Measurements from ENCODE around the gene ANLN. TPM values are rescaled to one million over a fixed set of nuclear protein-coding genes. Genes with fewer than 3 reads are reported as not detected.

Gene ANLN
- total and polyA plus RNA-seq, 9 of the 15 experiments (the other 6 are each of a cell fraction or from before 2014, with no cell fraction given): 18.1 to 66.2 (median 38.7) TPM

DNA sequence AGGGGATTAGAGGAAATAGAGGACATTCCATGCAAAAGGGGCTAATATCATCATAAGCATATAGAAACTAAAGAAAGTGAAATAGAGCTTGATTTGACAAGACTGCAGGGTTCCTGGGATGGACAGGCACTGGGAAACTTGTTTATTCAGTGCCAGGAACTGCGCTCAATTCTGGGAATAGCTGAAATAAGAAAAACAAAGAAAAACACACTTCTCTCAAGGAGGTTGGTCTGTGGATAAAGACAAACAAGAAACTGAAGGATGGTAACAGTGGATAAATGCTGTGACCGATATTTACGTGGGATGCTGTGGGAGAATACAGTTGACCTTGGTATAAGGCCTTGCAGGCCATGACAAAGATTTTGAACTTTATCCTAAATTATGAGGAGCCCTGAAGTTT lies 40.9 kb upstream of the ANLN start (continued):
- TF ChIP-seq NFIC (IDR thresholded peaks at IDR 0.05) (no peak), KAT8 (IDR thresholded peaks at IDR 0.05; ENCODE audit: low read depth) (no peak), RNF2 (IDR thresholded peaks at IDR 0.05) (no peak), TAL1 (IDR thresholded peaks at IDR 0.05) (no peak), CC2D1A (IDR thresholded peaks at IDR 0.05) (no peak), ZNF316 (IDR thresholded peaks at IDR 0.05) (no peak)
- TF ChIP-seq, protein P1, sequence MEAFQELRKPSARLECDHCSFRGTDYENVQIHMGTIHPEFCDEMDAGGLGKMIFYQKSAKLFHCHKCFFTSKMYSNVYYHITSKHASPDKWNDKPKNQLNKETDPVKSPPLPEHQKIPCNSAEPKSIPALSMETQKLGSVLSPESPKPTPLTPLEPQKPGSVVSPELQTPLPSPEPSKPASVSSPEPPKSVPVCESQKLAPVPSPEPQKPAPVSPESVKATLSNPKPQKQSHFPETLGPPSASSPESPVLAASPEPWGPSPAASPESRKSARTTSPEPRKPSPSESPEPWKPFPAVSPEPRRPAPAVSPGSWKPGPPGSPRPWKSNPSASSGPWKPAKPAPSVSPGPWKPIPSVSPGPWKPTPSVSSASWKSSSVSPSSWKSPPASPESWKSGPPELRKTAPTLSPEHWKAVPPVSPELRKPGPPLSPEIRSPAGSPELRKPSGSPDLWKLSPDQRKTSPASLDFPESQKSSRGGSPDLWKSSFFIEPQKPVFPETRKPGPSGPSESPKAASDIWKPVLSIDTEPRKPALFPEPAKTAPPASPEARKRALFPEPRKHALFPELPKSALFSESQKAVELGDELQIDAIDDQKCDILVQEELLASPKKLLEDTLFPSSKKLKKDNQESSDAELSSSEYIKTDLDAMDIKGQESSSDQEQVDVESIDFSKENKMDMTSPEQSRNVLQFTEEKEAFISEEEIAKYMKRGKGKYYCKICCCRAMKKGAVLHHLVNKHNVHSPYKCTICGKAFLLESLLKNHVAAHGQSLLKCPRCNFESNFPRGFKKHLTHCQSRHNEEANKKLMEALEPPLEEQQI (IDR thresholded peaks at IDR 0.05): no peak
- TF ChIP-seq, protein P2, sequence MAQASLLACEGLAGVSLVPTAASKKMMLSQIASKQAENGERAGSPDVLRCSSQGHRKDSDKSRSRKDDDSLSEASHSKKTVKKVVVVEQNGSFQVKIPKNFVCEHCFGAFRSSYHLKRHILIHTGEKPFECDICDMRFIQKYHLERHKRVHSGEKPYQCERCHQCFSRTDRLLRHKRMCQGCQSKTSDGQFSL (CRISPR knock-in tag; IDR thresholded peaks at IDR 0.05): no peak
- TF ChIP-seq, protein P2 (tag; IDR thresholded peaks at IDR 0.05): no peak

DNA sequence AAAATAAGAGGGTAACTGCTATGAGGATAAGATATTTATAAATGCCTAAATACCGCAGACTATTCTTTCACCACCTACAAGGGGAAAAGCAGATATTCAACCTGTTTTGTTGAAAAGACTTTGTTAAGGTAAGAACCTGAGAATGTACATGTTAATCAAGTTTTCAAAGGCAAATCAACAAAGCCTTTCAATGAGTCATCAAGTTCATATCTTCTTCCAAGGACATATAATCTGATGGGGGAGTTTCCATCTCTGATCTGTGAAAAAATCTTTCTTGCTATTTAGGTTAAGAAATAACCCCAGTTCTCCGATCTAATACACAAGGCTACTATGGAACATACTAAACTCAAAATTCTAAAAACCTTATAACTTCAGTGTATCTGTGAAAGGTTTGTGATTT lies 40.0 kb upstream of the ANLN start:
- ATAC-seq: no peak

More for the DNA sequence above, 40.0 kb upstream of the ANLN start:
- Histone ChIP-seq H3K36me3 (ENCODE audit: control insufficient read depth, insufficient read depth, low read length) (no peaks in the 10 kb centered on the region), H3K9ac (ENCODE audit: insufficient read depth in 1 of 2, low read depth in 2 of 2, low read length in 2 of 2) (no peak overlapping the region), H3K79me2 (ENCODE audit: control insufficient read depth, insufficient read depth, low read length) (no peaks in the 10 kb centered on the region), H3K27ac (ENCODE audit: extremely low read depth, low read depth, low read length) (no peak overlapping the region), H3K4me3 (no peak overlapping the region), H3K4me2 (ENCODE audit: insufficient read depth, low read length) (no peak overlapping the region), H2AFZ (ENCODE audit: low read depth, low read length) (no peak overlapping the region), H3K9me1 (ENCODE audit: control insufficient read depth, insufficient read depth, low read length) (no peaks in the 10 kb centered on the region), H3K4me1 (replicated peaks in 1 of 2; ENCODE audit: control insufficient read depth in 2 of 2, insufficient read depth in 2 of 2, low read length in 2 of 2) (no peaks in the 10 kb centered on the region), H3K9me3 (replicated peaks; ENCODE audit: control insufficient read depth, insufficient read depth, low read depth, low read length) (no peaks in the 10 kb centered on the region), H3K27me3 (ENCODE audit: control insufficient read depth in 2 of 2, insufficient read depth in 2 of 2, low read length in 2 of 2) (peaks cover 5 to 13% of the 10 kb centered on the region in 2 experiments), H4K20me1 (replicated peaks; ENCODE audit: control insufficient read depth, insufficient read depth, low read length) (no peaks in the 10 kb centered on the region)
- DNase-seq (ENCODE audit: extremely low read depth in 1 of 4, low spot score in 3 of 4): no peak
- POLR2A ChIA-PET: no interaction called here
- TF ChIP-seq TARDBP (IDR thresholded peaks at IDR 0.05) (no peak), FOSL1 (tag; conservative IDR thresholded peaks at IDR 0.05) (0 out of 2 replicates have a peak, but pooled peaks have one; percentile 21), FUS (optimal IDR thresholded peaks at IDR 0.05; ENCODE audit: low read depth, low read length) (no peak), MAFF (IDR thresholded peaks at IDR 0.05; ENCODE audit: low read length) (no peak), JUND (IDR thresholded peaks at IDR 0.05; ENCODE audit: borderline replicate concordance, low read depth, low read length) (no peak), JUND (tag; IDR thresholded peaks at IDR 0.05; ENCODE audit: borderline replicate concordance, low read depth, low read length) (0 out of 3 replicates have a peak, but pooled peaks have one; percentile 19), GTF2F1 (IDR thresholded peaks at IDR 0.05; ENCODE audit: low read depth, low read length) (no peak)
- TF ChIP-seq, protein P3, sequence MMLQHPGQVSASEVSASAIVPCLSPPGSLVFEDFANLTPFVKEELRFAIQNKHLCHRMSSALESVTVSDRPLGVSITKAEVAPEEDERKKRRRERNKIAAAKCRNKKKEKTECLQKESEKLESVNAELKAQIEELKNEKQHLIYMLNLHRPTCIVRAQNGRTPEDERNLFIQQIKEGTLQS (IDR thresholded peaks at IDR 0.05): 0 out of 2 replicates have a peak, but pooled peaks have one; percentile 11
- TF ChIP-seq, protein P3 (CRISPR knock-in tag; conservative IDR thresholded peaks at IDR 0.05): no peak
- no peak for FAIRE-seq
- intact Hi-C loops (cut with micrococcal nuclease) (no loop called here), in situ Hi-C loops (cut with MboI) (no loop called here)
- CTCF ChIA-PET (ENCODE audit: low intra/inter-chr PET ratio): interaction anchor here (0.6 kb wide), 1 partner anchor 90 kb away, joined by 3 read pairs; no protein-coding TSS in a partner anchor
- WGBS (ENCODE audit: insufficient coverage, low coverage, missing lambda C conversion rate): 9% methylated on average over 2 of the region's 2 CpGs
- no TSS peak for BruUV-seq (replicated peaks)
